GM19238 (cell line): Measurements from ENCODE around the gene DCTN2.
"Not testable (repeated sequence)": the region's sequence is repeated elsewhere in the genome, so short reads cannot be mapped to it uniquely, and the experiment has no call there.

Experiments
- DNase-seq: peaks from one replicate; pipeline ENCODE4 v3.0.0; 2011; ENCODE audit warnings: low spot score; ENCODE audit not compliant: insufficient read length

Gene DCTN2

DNA sequence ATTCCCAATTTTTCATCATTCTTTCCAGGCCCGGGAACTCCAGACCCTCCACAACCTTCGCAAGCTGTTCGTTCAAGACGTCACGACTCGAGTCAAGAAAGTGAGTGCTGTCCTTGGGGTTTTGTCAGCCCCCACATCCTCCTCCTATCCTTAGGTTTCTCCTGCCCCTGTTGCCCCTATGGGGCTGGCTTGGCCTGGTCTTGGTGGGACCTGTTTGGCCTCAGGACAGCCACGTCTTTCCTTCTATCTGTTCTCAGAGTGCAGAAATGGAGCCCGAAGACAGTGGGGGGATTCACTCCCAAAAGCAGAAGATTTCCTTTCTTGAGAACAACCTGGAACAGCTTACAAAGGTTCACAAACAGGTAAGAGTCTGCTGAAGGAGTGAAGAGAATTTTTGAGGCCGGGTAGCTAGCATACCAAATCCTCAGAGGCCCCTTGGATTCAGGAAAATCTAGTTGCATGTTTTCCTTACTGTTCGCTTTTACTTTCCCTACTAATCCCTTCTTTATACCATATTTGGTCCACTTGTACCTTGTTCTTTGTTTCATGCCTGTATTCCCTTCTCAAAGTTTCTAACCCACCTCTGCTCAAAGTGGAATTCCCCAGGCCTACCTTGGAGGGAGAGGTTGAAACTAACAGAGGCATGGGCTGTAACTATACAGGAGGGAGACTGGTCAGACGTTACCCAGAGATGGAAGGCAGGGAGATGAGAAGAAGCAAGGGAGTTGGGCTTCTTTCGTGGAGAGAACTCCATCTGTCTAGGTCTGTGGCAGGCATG, 31.2 kb upstream of the DCTN2 start:
- DNase-seq = no peak

DNA sequence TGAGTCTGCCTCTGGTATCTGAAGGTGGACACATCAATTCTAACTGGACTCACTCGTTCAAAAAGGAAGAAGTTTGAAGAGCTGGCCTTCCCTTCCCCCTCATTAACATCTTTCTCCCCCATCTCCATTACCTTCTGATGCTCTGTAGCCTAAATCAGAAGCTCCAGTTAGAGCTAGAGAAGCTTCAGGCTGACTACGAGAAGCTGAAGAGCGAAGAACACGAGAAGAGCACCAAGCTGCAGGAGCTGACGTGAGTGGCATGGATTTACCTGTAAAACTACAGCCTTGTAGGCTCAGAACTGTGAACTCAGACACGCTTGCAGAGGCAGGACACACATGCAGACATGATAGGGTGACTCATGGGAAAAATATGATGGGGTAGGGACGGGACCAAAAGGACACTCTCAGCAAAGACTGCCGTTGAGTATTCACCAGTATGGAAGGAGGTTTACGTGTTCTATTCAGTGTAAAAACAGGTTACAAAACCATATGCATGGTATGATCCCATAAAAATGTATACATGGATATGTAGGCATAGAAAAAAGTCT, 29.7 kb upstream of the DCTN2 start:
- no peak for DNase-seq

DNA sequence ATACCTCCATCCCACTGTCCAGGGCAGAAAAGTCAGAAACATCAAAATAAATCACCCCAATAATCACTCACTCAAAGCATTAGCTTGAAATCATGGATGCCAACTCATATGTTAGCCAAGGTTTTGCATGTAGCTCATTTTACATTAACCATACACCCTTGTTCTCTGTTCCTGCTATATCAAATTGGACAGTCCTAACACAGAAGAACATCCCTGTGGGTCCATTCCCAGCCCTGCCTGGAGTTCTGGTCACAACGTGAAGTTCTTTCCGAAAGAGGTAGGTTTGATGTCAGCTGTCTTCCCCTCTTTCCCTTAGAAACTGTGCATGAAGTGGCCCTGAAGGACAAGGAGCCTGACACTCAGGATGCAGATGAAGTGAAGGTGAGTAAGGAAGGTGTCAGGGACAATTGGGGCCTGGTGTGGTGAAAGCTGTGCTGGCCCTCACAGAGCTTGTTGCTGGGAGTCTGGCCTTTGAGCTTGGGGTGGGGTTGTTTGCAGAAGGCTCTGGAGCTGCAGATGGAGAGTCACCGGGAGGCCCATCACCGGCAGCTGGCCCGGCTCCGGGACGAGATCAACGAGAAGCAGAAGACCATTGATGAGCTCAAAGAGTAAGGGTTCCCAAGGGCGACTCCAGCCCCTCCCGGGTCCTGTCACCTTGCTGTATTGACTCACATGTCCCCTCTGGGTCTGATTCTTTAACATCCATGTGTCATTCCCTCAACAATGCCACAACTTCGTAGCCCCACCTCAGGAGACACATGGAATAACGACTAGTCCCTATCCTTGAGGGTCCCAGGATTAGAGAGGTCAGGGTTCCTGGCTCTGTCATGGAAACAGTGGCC, 29.0 kb upstream of the DCTN2 start:
- no peak for DNase-seq

DNA sequence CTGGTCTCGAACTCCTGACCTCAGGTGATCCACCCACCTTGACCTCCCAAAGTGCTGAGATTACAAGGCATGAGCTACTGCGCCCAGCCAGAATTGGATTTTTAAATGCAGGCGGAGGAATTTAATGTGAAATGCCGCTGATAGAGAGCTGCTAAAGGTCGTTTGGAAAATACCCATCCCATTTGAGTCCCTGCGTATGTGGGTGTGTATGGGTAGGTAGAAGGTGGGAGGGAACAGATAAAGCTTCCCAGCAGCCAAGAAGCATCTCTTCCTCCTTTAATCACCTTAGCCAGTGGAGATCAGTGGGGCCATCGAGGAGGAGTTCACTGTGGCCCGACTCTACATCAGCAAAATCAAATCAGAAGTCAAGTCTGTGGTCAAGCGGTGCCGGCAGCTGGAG, 27.8 kb upstream of the DCTN2 start:
- DNase-seq = no peak

DNA sequence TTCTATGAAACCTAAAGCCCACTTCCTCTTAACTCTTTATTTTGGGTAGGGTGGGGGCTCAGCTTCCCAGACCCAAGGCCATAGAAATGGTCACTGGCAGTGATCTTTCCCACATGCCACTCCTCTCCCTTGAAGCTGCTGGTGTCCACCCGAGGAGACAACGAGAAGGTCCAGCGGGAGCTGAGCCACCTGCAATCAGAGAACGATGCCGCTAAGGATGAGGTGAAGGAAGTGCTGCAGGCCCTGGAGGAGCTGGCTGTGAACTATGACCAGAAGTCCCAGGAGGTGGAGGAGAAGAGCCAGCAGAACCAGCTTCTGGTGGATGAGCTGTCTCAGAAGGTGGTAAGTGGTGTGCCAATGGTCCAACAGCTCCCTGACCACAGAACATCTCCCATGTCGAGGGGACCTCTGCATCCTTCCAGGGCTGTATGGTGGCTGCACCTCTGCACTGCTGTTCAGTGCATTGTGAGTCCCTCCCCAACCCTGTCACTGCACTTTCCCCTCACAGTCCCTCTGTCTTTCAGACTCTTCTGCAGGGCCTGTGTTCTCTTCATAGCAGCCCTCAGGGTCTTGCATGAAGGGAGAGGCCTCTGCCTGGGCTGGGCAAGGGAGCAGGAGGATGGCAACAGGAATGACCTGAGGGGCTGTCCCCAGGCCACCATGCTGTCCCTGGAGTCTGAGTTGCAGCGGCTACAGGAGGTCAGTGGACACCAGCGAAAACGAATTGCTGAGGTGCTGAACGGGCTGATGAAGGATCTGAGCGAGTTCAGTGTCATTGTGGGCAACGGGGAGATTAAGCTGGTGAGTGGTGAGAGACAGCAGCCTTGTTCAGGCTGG, 25.2 kb upstream of the DCTN2 start:
- DNase-seq = no peak

DNA sequence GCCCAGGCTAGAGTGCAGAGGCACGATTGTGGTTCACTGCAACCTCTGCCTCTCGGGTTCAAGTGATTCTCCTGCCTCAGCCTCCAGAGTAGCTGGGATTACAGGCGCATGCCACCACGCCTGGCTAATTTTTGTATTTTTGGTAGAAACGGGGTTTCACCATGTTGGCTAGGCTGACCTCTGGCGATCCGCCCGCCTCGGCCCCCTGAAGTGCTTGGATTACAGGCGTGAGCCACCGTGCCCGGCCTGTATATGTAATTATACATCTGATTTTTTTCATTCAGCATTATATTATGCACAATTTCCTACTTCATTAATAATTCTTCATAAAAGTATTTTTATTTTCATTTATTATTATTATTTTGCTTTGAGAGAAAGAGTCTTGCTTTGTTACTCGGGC, 23.4 kb upstream of the DCTN2 start:
- not testable (repeated sequence) for DNase-seq

DNA sequence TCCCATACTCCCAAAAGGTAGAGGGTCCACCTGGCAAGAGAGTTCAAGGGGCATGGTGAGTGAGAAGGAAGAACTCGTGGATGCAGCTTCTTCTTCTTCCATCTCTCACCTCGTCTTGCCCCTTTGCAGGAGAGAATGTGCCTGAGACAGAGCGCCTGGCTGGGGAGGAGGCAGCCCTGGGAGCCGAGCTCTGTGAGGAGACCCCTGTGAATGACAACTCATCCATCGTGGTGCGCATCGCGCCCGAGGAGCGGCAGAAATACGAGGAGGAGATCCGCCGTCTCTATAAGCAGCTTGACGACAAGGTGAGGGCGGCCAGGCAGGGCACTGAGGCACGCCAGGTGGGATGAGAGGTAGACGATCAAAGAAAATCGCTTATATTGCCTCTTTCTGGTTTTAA, 22.9 kb upstream of the DCTN2 start:
- DNase-seq = no peak

DNA sequence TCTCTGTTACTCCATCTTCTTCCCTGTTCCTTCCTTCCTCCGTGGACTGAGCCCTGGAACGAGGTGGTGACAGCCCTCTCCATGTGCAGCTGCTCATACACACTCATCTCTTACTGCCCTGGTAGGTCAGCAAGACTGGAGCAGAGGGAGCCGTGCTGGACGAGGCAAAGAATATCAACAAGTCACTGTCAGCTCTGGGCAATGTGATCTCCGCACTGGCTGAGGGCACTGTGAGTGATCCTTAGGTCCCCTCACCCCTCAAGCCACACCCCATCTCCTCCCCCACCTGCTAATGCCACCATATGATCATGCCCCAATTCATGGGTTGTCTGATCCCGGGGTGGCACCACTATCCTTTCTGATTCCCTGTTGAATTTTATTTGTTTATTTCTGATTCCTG, 21.8 kb upstream of the DCTN2 start:
- DNase-seq = no peak

DNA sequence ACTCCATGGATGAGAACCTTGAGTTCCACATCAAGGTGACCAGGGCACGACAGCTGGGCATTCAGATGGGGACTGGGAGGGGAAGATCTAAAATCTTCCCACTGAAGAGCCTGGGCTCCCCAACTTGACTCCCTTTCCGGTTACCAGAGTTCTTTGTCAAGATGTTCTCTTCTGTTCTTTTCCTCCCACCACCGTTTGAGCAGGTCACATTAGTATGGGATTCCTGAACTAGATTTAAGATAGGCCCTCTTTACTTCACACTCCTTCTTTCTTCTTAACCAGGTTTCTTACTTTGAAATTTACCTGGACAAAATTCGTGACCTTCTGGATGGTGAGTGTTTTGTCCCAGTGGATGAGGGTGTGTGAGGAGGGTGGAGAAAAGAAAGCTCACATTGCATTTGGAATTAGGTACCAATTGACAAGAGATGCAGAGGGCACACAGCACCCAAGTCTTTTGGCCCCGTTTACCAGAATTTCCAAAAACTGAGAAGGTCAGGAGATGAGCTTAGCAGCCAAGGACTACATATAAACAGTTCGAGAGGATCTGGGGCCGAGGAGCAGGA, 17.3 kb upstream of the DCTN2 start:
- no peak for DNase-seq

DNA sequence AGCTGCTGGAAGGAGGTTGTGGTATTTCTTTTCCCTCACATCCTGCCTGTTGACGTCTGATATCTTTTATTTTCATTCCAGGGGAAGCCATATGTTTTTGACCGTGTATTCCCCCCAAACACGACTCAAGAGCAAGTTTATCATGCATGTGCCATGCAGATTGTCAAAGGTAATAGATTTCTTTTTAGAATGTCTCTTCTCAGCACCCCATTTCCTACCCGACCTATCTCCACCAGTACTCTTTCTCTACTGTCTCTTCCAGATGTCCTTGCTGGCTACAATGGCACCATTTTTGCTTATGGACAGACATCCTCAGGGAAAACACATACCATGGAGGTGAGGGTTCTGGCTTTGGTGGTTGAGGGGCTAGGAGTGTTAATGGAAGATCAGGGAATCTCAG, 16.4 kb upstream of the DCTN2 start:
- DNase-seq = no peak

DNA sequence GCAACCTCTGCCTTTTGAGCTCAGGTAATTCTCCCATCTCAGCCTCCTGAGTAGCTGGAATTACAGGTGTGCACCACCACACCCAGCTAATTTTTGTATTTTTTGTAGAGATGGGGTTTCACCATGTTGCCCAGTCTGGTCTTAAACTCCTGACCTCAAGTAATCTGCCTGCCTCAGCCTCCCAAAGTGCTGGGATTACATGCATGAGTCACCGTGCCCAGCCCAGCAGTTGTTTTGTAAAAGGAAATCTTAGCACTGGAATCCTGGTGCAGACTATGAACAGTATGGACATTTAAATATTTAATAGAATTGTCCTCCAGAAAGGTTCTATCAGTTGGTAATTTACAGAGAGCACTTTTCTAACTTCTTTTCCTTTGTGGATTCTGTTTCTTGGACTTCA, 14.1 kb upstream of the DCTN2 start:
- not testable (repeated sequence) for DNase-seq

DNA sequence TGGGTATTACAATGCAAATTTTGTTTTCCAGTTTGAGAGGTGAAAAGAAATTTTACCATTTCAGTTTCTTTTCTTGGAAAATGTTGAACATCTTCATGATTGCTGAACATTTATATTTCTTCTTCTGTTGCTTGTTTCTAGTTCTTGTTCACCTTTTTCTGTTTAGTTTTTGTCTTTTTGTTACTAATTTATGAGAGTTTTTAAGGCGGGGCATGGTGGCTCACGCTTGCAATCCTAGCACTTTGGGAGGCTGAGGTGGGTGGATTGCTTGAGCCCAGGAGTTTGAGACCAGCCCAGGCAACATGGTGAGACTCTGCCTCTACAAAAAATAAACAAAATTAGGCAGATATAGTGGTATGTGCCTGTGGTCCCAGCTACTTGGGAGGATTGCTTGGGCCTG, 13.5 kb upstream of the DCTN2 start:
- DNase-seq = no peak

DNA sequence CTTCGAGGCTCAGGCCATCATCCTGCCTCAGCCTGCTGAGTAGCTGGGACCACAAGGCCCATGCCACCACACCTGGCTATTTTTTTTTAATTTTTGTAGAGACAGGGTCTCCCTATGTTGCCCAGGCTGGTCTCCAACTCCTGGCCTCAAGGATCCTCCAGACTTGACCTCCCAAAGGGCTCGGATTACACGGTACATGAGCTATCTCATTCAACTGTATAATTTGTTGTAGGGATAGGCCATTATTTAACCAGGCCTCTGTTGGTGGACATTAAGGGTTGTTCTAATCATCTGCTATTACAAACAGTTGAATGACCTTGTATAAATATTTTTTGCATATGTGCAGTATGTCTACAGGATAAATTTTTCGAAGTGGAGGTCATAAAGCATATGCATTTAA, 11.9 kb upstream of the DCTN2 start:
- DNase-seq = no peak

DNA sequence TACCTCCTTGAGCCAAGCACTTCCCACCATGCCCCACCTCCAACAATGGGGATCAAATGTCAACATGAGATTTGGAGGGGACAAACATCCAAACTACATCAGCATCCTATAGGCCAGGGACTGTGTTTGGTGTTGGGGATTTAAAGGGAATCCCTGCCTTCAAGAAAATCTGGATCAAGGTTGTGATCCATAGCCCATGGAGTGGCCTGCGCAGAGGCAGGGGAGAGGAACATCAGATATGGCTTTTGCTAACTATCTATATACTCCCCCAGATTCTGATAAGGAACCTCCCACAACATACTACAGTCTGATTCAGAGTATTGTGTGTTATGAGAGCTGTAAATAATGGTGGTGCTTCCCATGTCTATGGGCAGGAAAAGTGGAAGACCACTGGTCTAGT, 7.9 kb upstream of the DCTN2 start:
- no peak for DNase-seq

DNA sequence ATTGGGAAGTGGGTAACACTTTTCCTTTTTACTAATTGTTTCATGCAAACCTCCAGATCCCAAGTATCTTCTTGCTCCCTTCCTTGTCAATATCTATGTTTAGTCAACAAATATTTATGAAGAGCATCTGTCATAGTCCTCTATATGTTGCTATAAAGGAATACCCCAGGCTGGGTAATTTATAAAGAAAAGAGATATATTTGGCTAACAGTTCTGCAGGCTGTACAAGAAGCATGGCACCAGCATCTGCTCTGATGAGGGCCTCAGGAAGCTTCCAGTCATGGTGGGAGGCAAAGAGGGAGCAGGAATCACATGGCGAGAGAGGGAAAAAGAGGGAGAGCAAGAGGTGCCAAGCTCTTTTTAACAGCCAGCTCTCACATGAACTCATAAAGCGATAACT, 7.5 kb upstream of the DCTN2 start:
- DNase-seq = no peak

DNA sequence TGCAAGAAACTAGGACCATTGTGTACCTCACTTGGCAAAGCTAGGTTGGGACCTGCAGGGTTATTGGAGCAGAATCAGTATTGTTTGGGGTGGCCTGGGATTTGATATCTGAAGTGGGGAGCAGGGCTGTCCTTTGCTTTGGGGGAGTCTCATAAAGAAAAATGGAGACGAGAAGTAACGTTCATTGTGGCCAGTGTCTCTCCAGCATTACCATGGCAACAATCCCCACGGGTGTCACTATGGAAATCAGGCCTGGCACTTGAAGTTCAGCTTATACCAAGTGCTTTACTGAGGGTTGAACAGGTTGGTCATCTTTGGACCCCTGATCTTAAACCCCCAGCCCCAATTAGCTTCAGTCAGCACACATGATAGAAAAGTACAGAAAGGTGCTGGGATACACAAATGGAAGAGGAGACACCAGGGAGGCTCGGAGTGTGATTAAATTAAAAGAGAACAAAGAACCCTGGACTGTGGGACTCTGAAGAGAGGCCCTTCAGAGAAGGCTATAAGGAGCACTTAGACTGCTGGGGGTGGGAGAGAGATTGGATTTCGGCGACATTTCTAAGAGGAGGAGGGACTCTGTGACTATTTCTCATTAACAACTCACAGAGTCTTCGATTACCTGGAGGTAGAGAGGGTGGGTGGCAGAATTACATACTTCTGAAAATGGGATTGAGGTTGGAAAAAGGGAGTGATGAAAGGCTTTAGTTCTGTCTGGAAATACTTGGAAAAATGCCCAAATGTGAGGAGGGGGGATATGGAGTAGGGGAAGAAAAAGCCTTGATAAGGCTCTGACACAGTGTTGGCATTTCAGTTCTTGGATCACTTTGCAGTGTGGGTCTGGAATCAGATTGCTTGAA, 6.6 kb upstream of the DCTN2 start:
- no peak for DNase-seq

DNA sequence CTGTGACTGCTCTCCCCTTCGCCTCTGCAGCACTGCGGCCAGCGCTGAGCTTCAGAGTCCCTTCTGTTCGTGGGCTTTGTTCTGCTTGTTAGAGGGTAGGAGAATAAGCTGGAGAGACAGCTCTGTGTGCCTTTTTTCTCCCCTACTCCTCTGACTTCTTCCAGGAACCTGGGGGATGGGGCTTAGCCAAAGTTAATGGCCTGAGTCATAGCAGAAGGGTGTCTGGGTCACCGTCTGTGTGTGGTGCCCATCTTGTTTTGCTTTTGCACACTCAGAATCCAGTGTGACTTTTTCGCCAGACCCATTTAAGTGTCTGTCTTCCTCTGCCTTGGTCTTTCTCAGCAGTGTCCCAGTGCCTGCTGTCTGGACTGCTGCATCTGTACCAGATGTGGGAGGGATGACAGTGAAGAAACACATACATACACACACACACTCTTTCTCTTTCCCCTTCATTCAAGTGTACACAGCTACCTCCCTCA, 5.9 kb upstream of the DCTN2 start:
- DNase-seq = no peak

DNA sequence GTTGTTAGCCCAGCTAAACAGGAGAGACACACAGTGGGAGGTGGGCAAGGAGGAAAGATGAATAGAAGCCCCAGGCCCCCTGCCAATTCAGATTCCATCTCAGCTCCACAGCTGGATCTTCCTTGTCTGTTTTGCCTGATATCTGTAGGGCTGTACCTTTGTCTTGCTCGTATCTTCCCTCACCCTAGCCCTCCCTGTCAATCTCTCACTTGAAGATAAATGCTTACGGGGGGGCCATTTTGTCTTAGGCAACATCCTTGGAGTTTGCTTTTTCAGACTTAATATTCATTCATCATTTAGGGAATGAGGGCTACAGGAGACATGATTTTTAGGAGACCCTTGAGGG, 5.3 kb upstream of the DCTN2 start:
- DNase-seq = no peak

DNA sequence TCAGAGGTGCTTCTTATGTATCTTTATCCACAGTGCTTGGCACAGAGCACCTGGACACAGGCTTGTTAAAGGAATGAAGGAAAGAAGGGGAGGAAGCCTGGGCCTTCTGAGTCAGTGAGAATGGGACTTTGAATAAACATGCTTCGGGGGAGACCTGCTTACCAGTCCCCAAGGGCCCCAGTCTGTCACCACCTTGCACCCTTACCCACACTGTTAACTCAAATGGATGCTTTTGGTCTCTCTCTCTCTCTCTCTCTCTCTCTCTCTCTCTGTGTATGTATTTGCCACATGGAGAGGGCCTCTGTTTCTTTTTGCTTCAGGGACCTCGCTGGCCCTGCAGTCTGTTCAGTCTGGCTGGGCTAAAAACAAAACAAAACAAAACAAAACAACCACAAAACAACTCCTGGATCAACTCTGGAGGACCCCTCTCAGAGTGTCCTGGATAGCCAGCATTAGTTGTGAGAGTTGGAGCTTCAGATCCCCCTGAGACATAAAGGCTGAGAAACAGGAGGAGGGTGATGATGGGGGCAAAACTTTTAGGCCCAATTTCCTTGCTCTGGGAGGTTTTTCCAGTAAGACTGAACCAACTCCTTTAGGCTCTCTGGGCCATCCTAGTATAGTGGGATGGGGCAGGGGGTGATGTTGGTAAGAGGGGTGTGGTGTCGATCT, 4.8 kb upstream of the DCTN2 start:
- no peak for DNase-seq
